ENCODE data around the gene GPR15.

The GPR15 gene

DNA sequence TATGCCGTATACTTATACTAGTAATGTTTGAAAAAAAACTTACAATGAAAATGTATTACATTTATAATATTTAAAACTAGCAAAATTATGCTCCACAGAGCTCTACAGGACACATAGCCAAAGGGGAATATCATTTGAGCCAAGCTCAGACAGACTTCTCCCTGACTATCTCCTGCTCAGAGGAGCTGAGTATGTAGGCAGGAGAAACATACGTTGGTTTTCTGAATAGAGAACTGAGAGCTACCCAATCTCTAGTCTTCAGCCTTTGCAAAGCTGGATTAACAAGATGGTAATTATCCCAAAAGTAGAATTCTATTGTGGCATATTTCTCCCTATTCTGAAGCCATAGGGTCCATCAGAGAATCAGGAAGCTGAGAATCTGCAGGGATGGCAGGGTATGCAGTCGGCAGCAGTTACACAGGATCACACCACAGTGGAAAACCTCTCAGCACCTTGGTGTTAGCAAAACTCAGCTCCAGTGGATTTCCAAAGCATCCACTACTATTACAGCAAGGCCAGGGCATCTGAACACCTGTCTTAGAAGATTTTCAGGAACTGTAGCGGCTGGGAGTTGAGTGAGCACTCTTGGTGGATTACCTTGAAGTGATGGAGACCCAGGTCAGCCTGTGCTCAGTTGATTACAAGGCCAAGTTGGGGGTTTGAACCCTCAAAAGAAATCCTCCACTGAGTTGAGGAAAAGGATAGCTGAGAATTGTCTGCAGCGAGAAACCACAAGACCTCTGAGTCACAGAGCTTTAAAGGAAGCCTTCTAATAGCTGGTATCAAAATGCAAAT is 30.1 kb downstream of the GPR15 start:
- H3K36me3 ChIP-seq (ENCODE audit: control insufficient read depth, insufficient read depth, low read length): no peaks in the 10 kb centered on the region
- no peak overlapping the region for H3K4me3 ChIP-seq (ENCODE audit: low read depth, low read length)
- H3K4me1 ChIP-seq (ENCODE audit: control insufficient read depth, insufficient read depth, low read length): no peaks in the 10 kb centered on the region
- no peaks in the 10 kb centered on the region for H3K27me3 ChIP-seq (ENCODE audit: control insufficient read depth, insufficient read depth, low read length)
- H3K9me3 ChIP-seq (ENCODE audit: control insufficient read depth, insufficient read depth, low read length): no peaks in the 10 kb centered on the region
- H3K9ac ChIP-seq (ENCODE audit: low read depth, low read length): no peak overlapping the region

- Histone ChIP-seq H3K27me3 (ENCODE audit: control insufficient read depth, insufficient read depth, low read length) (no peaks in the 10 kb centered on the region), H3K9ac (ENCODE audit: low read depth, low read length) (no peak overlapping the region), H3K4me3 (ENCODE audit: low read depth, low read length) (no peak overlapping the region), H3K9me3 (ENCODE audit: control insufficient read depth, insufficient read depth, low read length) (no peaks in the 10 kb centered on the region), H3K4me1 (ENCODE audit: control insufficient read depth, insufficient read depth, low read length) (no peaks in the 10 kb centered on the region), H3K36me3 (ENCODE audit: control insufficient read depth, insufficient read depth, low read length) (no peaks in the 10 kb centered on the region)
These were observed 32.0 kb downstream of the GPR15 start for GRCh38 chr3:98563661-98564281.

DNA sequence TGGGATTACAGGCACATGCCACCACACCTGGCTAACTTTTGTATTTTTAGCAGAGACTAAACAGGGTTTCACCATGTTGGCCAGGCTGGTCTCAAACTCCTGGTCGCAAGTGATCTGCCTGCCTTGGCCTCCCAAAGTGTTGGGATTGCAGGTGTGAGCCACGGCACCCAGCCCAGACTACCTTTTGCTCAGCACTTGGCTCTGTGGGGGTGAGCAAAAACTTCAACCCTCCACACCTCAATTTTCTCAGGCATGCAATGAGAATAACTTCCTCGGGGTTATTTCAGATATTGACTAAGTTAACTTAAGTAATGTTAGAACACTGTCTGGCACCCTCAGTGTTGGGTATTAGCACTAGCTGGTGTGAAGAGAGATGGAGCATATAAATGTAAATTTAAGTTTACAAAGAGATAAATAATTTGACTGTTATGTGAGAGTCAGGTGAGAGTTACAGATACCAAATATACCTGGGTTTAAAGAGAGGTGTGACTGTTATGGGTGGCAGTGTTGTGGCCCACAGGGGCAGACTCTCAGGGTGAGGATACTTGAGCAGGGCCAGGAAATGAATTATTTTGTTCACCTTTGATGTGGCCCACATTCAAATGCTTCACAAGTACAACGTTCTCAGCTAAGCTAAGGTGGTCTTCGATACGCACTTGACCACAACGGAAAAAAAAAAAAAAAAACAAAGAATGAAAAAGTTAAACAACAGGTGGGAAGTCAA is 32.7 kb downstream of the GPR15 start:
- Histone ChIP-seq H3K4me3 (ENCODE audit: low read depth, low read length) (no peak overlapping the region), H3K36me3 (ENCODE audit: control insufficient read depth, insufficient read depth, low read length) (no peaks in the 10 kb centered on the region), H3K27me3 (ENCODE audit: control insufficient read depth, insufficient read depth, low read length) (no peaks in the 10 kb centered on the region), H3K9ac (ENCODE audit: low read depth, low read length) (no peak overlapping the region), H3K9me3 (ENCODE audit: control insufficient read depth, insufficient read depth, low read length) (no peaks in the 10 kb centered on the region), H3K4me1 (ENCODE audit: control insufficient read depth, insufficient read depth, low read length) (no peaks in the 10 kb centered on the region)

- H3K27me3 ChIP-seq (ENCODE audit: control insufficient read depth, insufficient read depth, low read length): no peaks in the 10 kb centered on the region
- H3K4me1 ChIP-seq (ENCODE audit: control insufficient read depth, insufficient read depth, low read length): no peaks in the 10 kb centered on the region
- no peaks in the 10 kb centered on the region for H3K36me3 ChIP-seq (ENCODE audit: control insufficient read depth, insufficient read depth, low read length)
- H3K9me3 ChIP-seq (ENCODE audit: control insufficient read depth, insufficient read depth, low read length): no peaks in the 10 kb centered on the region
- no peak overlapping the region for H3K9ac ChIP-seq (ENCODE audit: low read depth, low read length)
- no peak overlapping the region for H3K4me3 ChIP-seq (ENCODE audit: low read depth, low read length)
These were observed 33.5 kb downstream of the GPR15 start for GRCh38 chr3:98565237-98565643.

GRCh38 chr3:98565843-98566242 is 34.1 kb downstream of the GPR15 start:
- no peaks in the 10 kb centered on the region for H3K4me1 ChIP-seq (ENCODE audit: control insufficient read depth, insufficient read depth, low read length)
- no peak overlapping the region for H3K4me3 ChIP-seq (ENCODE audit: low read depth, low read length)
- no peaks in the 10 kb centered on the region for H3K27me3 ChIP-seq (ENCODE audit: control insufficient read depth, insufficient read depth, low read length)
- no peaks in the 10 kb centered on the region for H3K36me3 ChIP-seq (ENCODE audit: control insufficient read depth, insufficient read depth, low read length)
- H3K9me3 ChIP-seq (ENCODE audit: control insufficient read depth, insufficient read depth, low read length): no peaks in the 10 kb centered on the region
- H3K9ac ChIP-seq (ENCODE audit: low read depth, low read length): no peak overlapping the region

- H3K27me3 ChIP-seq (ENCODE audit: control insufficient read depth, insufficient read depth, low read length): no peaks in the 10 kb centered on the region
- no peaks in the 10 kb centered on the region for H3K9me3 ChIP-seq (ENCODE audit: control insufficient read depth, insufficient read depth, low read length)
- no peaks in the 10 kb centered on the region for H3K4me1 ChIP-seq (ENCODE audit: control insufficient read depth, insufficient read depth, low read length)
- H3K9ac ChIP-seq (ENCODE audit: low read depth, low read length): no peak overlapping the region
- no peaks in the 10 kb centered on the region for H3K36me3 ChIP-seq (ENCODE audit: control insufficient read depth, insufficient read depth, low read length)
- H3K4me3 ChIP-seq (ENCODE audit: low read depth, low read length): no peak overlapping the region
These were observed 36.0 kb downstream of the GPR15 start for GRCh38 chr3:98567666-98568270.

DNA sequence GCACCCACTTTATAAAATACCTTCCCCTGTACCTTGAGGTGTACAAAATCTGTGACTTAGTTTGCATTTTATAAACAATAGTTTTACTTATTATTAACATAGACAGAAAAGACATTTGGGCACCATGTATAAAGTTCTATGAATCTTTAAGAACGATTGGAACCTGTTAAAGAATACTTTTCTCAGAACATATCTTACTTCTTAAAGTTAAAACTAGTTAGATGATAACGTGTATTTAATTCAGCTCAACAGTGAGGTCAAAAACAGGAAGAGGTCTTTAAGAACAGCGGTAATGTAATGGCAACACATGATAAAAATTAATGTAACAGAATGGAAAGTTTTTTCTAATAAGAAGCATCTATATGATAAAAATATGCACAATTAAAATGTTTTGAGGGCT is 36.6 kb downstream of the GPR15 start:
- H3K4me3 ChIP-seq (ENCODE audit: low read depth, low read length): no peak overlapping the region
- no peaks in the 10 kb centered on the region for H3K9me3 ChIP-seq (ENCODE audit: control insufficient read depth, insufficient read depth, low read length)
- no peaks in the 10 kb centered on the region for H3K4me1 ChIP-seq (ENCODE audit: control insufficient read depth, insufficient read depth, low read length)
- no peaks in the 10 kb centered on the region for H3K36me3 ChIP-seq (ENCODE audit: control insufficient read depth, insufficient read depth, low read length)
- no peaks in the 10 kb centered on the region for H3K27me3 ChIP-seq (ENCODE audit: control insufficient read depth, insufficient read depth, low read length)
- no peak overlapping the region for H3K9ac ChIP-seq (ENCODE audit: low read depth, low read length)

- Histone ChIP-seq H3K9me3 (ENCODE audit: control insufficient read depth, insufficient read depth, low read length) (no peaks in the 10 kb centered on the region), H3K4me1 (ENCODE audit: control insufficient read depth, insufficient read depth, low read length) (no peaks in the 10 kb centered on the region), H3K36me3 (ENCODE audit: control insufficient read depth, insufficient read depth, low read length) (no peaks in the 10 kb centered on the region), H3K9ac (ENCODE audit: low read depth, low read length) (no peak overlapping the region), H3K4me3 (ENCODE audit: low read depth, low read length) (no peak overlapping the region), H3K27me3 (ENCODE audit: control insufficient read depth, insufficient read depth, low read length) (no peaks in the 10 kb centered on the region)
These were observed 41.5 kb downstream of the GPR15 start for GRCh38 chr3:98573181-98573728.

- Histone ChIP-seq H3K4me1 (ENCODE audit: control insufficient read depth, insufficient read depth, low read length) (no peaks in the 10 kb centered on the region), H3K9ac (ENCODE audit: low read depth, low read length) (no peak overlapping the region), H3K27me3 (ENCODE audit: control insufficient read depth, insufficient read depth, low read length) (no peaks in the 10 kb centered on the region), H3K9me3 (ENCODE audit: control insufficient read depth, insufficient read depth, low read length) (no peaks in the 10 kb centered on the region), H3K4me3 (ENCODE audit: low read depth, low read length) (no peak overlapping the region), H3K36me3 (ENCODE audit: control insufficient read depth, insufficient read depth, low read length) (no peaks in the 10 kb centered on the region)
These were observed 42.4 kb downstream of the GPR15 start for GRCh38 chr3:98574132-98574531.

- Histone ChIP-seq H3K36me3 (ENCODE audit: control insufficient read depth, insufficient read depth, low read length) (peaks cover 3% of the 10 kb centered on the region), H3K27me3 (ENCODE audit: control insufficient read depth, insufficient read depth, low read length) (no peaks in the 10 kb centered on the region), H3K9me3 (ENCODE audit: control insufficient read depth, insufficient read depth, low read length) (no peaks in the 10 kb centered on the region), H3K4me1 (ENCODE audit: control insufficient read depth, insufficient read depth, low read length) (no peaks in the 10 kb centered on the region), H3K9ac (ENCODE audit: low read depth, low read length) (no peak overlapping the region), H3K4me3 (ENCODE audit: low read depth, low read length) (no peak overlapping the region)
These were observed 45.6 kb downstream of the GPR15 start for GRCh38 chr3:98577178-98577895.
